Activated T-cell treated with anti-CD3 and anti-CD28 coated beads, Interleukin-2, amount 50 U/mL, for 72 hours (primary cell): ENCODE data around the gene ATXN7. TPM values are rescaled to one million over a fixed set of nuclear protein-coding genes. Genes with fewer than 3 reads are reported as not detected.
A peak's percentile ranks its signal among the peaks of the same experiment; 100 is the strongest.

Experiments used
- ATAC-seq, 2 donors: fragments of 150-1000 bp; cut with Tn5 transposase; replicated peaks in 1 of 2; 2 replicates each; pipeline ENCODE4 v1.10.0; 2021; ENCODE audit warnings: moderate library complexity in 2 of 2, mild to moderate bottlenecking in 1 of 2
- DNase-seq, 2 donors: peaks; one replicate each; pipeline ENCODE4 v3.0.0; 2021 to 2022; ENCODE audit warnings: mixed read lengths in 1 of 2
- H3K27ac Mint-ChIP-seq: one replicate; pipeline ENCODE4 v1.8.0; 2022; ENCODE audit warnings: mild to moderate bottlenecking, moderate library complexity, mixed read lengths
- H3K27me3 Mint-ChIP-seq: one replicate; pipeline ENCODE4 v1.8.0; 2022; ENCODE audit warnings: low read depth, mixed read lengths
- H3K36me3 Mint-ChIP-seq, 2 donors: one replicate each; pipeline ENCODE4 v1.8.0; 2022; ENCODE audit warnings: mixed read lengths in 2 of 2, mild to moderate bottlenecking in 1 of 2; ENCODE audit not compliant: insufficient read depth in 2 of 2
- H3K4me1 Mint-ChIP-seq: one replicate; pipeline ENCODE4 v1.8.0; 2022; ENCODE audit warnings: low read depth, mixed read lengths
- H3K4me3 Mint-ChIP-seq, 2 donors: one replicate each; pipeline ENCODE4 v1.8.0; 2022; ENCODE audit warnings: mild to moderate bottlenecking in 2 of 2, mixed read lengths in 2 of 2, moderate library complexity in 2 of 2
- H3K9me3 Mint-ChIP-seq, 2 donors: one replicate each; pipeline ENCODE4 v1.8.0; 2022; ENCODE audit warnings: mixed read lengths in 2 of 2
- total RNA-seq, 2 donors: library from RNA; stranded (reverse); gene quantifications; one replicate each; pipeline ENCODE4 v1.2.3, GENCODE V29; 2022

Gene ATXN7
- total RNA-seq, 2 donors from 2014 or later, result 49.9 to 51.3 TPM

DNA sequence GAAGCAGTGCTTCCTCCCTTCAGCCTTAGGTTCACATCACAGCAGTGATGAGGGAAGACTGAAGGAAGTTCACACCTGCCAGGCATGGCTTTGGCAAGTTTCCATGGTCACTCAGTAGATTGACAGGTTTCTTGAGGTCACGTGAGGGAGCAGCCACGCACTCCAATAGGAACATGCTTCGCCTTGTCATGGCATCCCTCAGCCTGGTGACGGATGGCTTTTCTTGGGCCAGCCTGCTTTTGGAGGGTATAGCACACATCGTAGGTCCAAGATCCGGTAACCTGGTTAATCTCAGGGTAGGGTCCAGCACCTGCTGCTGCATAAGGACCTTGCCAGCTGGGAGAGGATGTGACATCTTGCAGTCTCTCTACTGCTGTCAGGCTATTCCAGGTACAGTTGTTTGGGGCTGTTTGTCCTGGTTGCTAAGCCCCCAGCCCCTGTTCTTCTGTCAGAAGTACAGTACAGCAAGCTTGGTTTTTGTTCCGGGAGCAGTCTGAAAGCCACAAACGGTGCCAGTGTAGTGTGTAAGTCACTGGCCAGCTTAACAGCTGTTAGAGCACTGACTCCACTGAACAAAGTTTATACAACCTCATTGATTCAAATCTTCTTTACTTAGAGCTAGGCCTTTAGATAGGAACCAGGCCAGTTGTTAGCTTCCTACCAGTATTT, 117.3 kb downstream of the ATXN7 start:
- Mint-ChIP-seq H3K9me3 (no peaks in the 10 kb centered on the region), H3K4me3 (no peak overlapping the region), H3K27ac (peak overlapping the region; percentile 43), H3K36me3 (peaks cover 15 to 38% of the 10 kb centered on the region in 2 donors), H3K27me3 (no peaks in the 10 kb centered on the region), H3K4me1 (peaks cover 79% of the 10 kb centered on the region)
- no peak for DNase-seq
- peak in 1 of 2 donors; percentile 7 for ATAC-seq

DNA sequence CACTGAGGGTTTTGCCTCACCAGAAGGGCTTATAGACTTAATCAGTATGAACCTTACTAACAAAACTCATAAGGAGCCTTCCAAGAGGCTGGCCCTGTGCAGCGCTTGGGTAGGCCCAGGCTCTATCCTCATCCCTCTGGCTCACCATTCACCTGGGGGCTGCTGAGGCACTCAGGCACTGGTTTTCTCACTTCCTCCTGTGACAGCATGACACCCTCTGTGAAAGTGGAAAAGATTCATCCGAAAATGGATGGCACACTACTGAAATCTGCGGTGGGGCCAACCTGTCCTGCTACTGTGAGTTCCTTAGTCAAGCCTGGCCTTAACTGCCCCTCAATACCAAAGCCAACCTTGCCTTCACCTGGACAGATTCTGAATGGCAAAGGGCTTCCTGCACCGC, 118.3 kb downstream of the ATXN7 start:
- Mint-ChIP-seq H3K27ac (peak overlapping the region; percentile 84), H3K4me3 (no peak overlapping the region), H3K36me3 (peaks cover 15 to 38% of the 10 kb centered on the region in 2 donors), H3K4me1 (peaks cover 69% of the 10 kb centered on the region), H3K27me3 (no peaks in the 10 kb centered on the region), H3K9me3 (no peaks in the 10 kb centered on the region)
- no peak for DNase-seq
- ATAC-seq, result no peak

DNA sequence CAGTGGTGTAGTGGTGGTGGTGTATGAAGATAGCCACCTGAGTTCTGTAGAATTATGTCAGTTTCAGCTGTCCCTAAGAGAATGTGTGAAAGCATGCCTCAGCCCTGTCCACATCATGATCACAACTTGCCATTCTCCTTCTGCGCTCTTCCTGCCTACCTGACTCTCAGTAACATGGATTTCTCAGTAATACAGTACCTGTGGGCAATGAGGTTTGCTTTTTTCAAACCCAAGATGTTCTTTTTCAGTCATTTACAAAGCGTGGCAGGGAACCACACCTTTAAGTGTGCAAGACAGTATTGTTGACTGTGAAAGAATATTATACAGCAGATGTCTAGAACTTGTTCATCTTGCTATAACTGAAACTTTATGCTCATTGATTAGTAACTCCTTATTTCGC, 120.7 kb downstream of the ATXN7 start:
- H3K4me1 Mint-ChIP-seq, result peaks cover 45% of the 10 kb centered on the region
- H3K36me3 Mint-ChIP-seq, result peaks cover 17 to 39% of the 10 kb centered on the region in 2 donors
- no peak for DNase-seq
- H3K27ac Mint-ChIP-seq, result peak overlapping the region; percentile 55
- no peak overlapping the region for H3K4me3 Mint-ChIP-seq
- no peaks in the 10 kb centered on the region for H3K27me3 Mint-ChIP-seq
- peak; percentile 55 to 58 for ATAC-seq
- no peaks in the 10 kb centered on the region for H3K9me3 Mint-ChIP-seq

DNA sequence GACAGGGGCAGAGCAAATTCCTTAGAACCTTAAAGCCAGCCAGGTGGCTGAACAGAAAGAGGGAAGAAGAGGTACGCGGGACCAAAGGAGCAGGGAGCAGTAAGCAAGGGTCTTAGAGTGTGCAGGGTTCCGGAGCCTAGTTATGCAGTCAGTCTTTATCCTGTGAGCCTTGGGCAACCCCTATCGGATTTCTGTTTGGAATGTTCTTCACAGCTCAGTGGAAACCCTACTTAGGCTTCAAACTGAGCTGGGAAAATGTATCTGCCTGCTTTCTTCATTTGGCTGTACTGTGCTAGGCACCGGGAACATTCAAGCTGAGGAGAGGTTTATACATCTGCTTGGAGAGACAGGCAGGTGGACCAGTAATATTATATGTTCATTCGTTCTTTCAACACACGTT, 122.5 kb downstream of the ATXN7 start:
- H3K36me3 Mint-ChIP-seq, result peaks cover 16 to 30% of the 10 kb centered on the region in 2 donors
- H3K4me3 Mint-ChIP-seq, result no peak overlapping the region
- ATAC-seq (no peak), DNase-seq (no peak)
- H3K27ac Mint-ChIP-seq, result peak overlapping the region; percentile 40
- no peaks in the 10 kb centered on the region for H3K27me3 Mint-ChIP-seq
- peaks cover 29% of the 10 kb centered on the region for H3K4me1 Mint-ChIP-seq
- no peaks in the 10 kb centered on the region for H3K9me3 Mint-ChIP-seq

DNA sequence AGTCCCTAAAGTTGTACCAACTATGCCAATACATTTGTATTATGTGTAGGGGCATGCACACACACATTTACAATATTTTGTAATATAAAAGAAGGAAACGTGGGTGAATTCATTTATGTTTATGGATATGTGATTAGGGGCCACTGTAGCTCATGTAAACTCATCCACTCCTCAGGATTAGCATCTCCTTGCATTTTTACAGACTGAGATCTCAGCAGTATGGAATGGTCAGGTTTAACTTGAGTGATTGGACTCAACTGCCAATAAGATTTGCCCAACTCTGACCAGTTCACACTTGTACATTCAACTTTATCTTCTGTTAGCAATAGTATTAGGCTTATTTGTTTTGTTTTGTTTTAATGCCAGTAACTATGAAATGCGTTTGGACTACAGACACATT, 123.2 kb downstream of the ATXN7 start:
- no peaks in the 10 kb centered on the region for H3K27me3 Mint-ChIP-seq
- peaks cover 16 to 29% of the 10 kb centered on the region in 2 donors for H3K36me3 Mint-ChIP-seq
- peaks cover 29% of the 10 kb centered on the region for H3K4me1 Mint-ChIP-seq
- H3K27ac Mint-ChIP-seq, result peak overlapping the region; percentile 40
- no peak overlapping the region for H3K4me3 Mint-ChIP-seq
- ATAC-seq (no peak), DNase-seq (no peak)
- no peaks in the 10 kb centered on the region for H3K9me3 Mint-ChIP-seq

DNA sequence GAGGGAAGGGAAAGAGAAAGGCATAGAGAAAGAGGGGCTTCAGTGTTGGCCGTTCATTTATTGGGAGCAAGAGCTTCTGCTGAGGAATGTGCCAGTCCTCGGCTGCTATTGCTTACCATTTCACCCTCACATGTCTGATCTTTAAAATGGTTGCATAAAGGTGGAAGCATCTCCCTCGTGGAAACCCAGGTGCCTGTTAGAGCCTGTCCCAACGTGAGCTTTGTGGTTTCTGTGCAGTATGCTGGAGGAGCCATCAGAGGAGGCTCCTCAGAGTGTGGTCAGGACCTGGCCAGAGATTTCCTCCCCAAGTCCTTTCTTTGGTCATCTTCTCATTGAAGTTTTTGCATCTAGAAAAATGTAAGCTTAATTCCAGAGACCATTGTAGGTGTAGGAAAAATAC, 125.3 kb downstream of the ATXN7 start:
- no peak for DNase-seq
- H3K36me3 Mint-ChIP-seq, result peaks cover 13 to 21% of the 10 kb centered on the region in 2 donors
- no peaks in the 10 kb centered on the region for H3K27me3 Mint-ChIP-seq
- H3K27ac Mint-ChIP-seq, result peak overlapping the region; percentile 10
- no peaks in the 10 kb centered on the region for H3K9me3 Mint-ChIP-seq
- peaks cover 22% of the 10 kb centered on the region for H3K4me1 Mint-ChIP-seq
- ATAC-seq, result no peak
- H3K4me3 Mint-ChIP-seq, result no peak overlapping the region

DNA sequence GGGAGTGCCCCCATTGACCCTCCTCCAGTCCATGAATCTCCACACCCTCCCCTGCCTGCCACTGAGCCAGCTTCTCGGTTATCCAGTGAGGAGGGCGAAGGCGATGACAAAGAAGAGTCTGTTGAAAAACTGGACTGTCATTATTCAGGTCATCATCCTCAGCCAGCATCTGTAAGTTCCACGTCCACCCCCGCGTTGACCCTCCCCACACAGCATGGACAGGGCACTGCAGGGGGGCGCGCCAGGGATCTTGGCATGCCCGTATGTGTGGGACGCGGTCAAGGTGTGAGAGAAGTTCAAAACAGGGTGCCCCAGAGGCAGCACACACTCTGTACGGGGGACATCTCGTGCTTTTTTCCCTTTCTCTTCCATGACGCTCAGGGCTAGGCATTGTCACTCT, 126.5 kb downstream of the ATXN7 start:
- ATAC-seq, result no peak
- H3K27ac Mint-ChIP-seq, result peak overlapping the region; percentile 80
- H3K4me1 Mint-ChIP-seq, result peaks cover 22% of the 10 kb centered on the region
- H3K9me3 Mint-ChIP-seq, result no peaks in the 10 kb centered on the region
- no peaks in the 10 kb centered on the region for H3K27me3 Mint-ChIP-seq
- no peak overlapping the region for H3K4me3 Mint-ChIP-seq
- H3K36me3 Mint-ChIP-seq, result peaks cover 9 to 17% of the 10 kb centered on the region in 2 donors
- DNase-seq, result no peak

DNA sequence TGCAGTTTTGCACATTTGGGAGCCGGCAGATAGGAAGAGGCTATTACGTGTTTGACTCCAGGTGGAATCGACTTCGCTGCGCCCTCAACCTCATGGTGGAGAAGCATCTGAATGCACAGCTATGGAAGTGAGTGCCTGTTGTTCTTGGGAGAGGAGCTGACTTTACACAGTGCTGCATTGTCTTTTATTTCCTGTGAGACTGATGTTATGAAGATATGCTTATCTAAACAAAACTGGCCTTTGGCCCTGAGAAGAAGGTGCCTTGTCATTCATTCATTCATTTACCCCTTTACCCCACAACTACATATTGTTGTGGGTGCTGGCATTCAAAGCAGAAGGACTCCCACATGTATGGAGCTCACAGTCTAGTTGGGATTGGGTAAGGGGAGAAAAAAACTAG, 127.1 kb downstream of the ATXN7 start:
- peak overlapping the region; percentile 80 for H3K27ac Mint-ChIP-seq
- no peak for ATAC-seq
- H3K36me3 Mint-ChIP-seq, result peaks cover 11 to 16% of the 10 kb centered on the region in 2 donors
- DNase-seq, result no peak
- H3K4me1 Mint-ChIP-seq, result peaks cover 20% of the 10 kb centered on the region
- H3K27me3 Mint-ChIP-seq, result no peaks in the 10 kb centered on the region
- H3K4me3 Mint-ChIP-seq, result no peak overlapping the region
- no peaks in the 10 kb centered on the region for H3K9me3 Mint-ChIP-seq

DNA sequence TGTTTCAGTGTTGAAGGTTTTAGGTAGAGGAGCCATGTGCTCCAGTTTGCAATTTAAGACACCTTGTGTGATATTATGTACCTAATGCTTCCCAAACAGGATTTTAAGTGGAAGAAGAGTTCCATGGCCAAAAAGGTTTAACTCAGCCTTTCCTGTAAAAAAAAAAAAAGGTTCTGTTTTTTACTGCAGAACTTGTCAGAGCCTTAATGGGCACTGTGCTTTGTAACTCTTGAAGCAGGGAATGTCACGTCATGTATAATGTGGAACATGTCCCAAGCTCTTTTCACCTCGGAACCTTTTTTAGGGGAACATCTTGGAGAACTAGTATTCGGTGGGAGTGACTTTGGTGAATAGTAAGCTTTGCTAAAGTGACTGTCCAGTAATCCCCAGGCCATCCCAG, 128.0 kb downstream of the ATXN7 start:
- Mint-ChIP-seq H3K4me3 (no peak overlapping the region), H3K27me3 (no peaks in the 10 kb centered on the region), H3K36me3 (peaks cover 15 to 24% of the 10 kb centered on the region in 2 donors), H3K27ac (peak overlapping the region; percentile 80), H3K4me1 (peaks cover 20% of the 10 kb centered on the region), H3K9me3 (no peaks in the 10 kb centered on the region)
- ATAC-seq, result no peak
- no peak for DNase-seq

DNA sequence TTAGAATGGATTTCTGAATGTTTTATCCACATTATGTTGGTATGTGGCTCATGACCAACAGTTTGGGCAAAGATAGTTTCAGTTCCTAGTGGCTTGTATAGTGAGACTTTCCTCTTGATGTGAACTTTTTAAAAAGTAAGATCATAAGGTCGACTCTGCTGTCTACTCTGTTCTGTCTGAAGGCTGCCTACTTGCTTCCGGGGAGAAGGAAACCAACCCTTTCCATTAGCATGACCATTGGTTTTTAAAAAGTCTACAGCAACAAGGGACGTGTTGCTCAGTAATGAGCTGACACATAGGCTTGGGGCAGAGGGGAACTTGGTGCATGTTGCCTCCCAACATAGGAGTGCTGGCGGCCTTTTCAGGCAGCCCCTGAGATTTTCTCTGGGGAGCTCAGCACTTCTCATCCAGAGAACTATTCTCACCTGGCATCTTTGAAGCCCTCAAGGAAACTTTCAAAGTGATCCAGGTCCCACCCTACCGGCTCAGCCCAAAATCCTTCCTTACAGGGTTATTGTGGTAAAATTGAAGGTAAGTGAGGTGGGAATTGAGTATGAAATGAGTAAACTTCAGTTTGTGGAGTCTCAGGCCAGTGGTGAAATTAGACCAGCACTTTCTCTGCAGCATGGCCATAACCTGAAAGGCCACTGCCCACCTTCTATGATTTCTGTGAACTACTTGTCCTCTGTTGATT, 129.0 kb downstream of the ATXN7 start:
- Mint-ChIP-seq H3K9me3 (no peaks in the 10 kb centered on the region), H3K4me1 (peaks cover 20% of the 10 kb centered on the region), H3K27ac (no peak overlapping the region), H3K4me3 (no peak overlapping the region), H3K36me3 (peaks cover 17 to 28% of the 10 kb centered on the region in 2 donors), H3K27me3 (no peaks in the 10 kb centered on the region)
- DNase-seq (no peak), ATAC-seq (no peak)

DNA sequence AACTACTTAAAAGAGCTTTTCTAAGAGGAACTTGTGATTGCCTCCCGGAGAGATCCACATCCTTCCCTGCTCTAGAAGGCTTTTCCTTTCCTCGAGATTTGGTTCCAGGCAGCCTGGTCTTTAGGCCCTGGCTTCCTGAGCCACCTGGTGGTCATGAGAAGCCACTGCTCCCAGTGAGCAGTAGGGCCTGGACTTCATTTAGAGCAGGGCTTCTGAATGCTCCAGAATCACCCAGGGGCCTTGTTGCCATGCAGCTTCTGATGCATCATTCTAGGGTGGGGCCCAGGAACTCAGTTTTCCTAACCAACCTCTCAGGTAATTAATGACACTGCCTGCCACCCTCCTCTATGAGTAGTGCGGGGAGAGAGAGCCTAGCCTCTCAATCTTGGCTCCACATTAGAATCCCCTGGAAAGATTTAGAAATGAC, 130.0 kb downstream of the ATXN7 start:
- H3K4me3 Mint-ChIP-seq, result no peak overlapping the region
- peak; percentile 76 to 86 for ATAC-seq
- peaks cover 20% of the 10 kb centered on the region for H3K4me1 Mint-ChIP-seq
- peak; percentile 42 to 49 for DNase-seq
- peak overlapping the region; percentile 66 for H3K27ac Mint-ChIP-seq
- peaks cover 15 to 26% of the 10 kb centered on the region in 2 donors for H3K36me3 Mint-ChIP-seq
- H3K9me3 Mint-ChIP-seq, result no peaks in the 10 kb centered on the region
- H3K27me3 Mint-ChIP-seq, result no peaks in the 10 kb centered on the region

DNA sequence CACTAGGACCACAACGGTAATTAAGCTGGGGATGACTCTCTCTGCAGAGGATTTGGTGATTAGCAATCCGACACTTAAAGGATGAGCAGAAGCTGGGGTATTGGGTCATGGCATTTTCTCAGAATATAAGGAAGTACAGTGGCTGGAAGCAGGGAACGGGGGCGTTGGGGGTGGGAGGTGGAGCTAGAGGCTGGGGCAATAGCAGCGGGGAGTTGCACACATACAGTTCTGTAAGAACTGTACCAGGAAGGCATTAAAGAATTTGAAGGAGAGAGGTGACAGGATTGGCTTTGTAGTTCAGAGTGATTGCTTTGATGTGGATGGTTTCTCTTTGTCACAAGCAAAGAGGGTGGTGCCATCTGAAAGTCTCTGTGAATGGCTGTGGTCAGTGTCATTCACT, 131.4 kb downstream of the ATXN7 start:
- Mint-ChIP-seq H3K27ac (peak overlapping the region; percentile 79), H3K27me3 (no peaks in the 10 kb centered on the region), H3K4me1 (peaks cover 20% of the 10 kb centered on the region), H3K9me3 (no peaks in the 10 kb centered on the region), H3K4me3 (no peak overlapping the region), H3K36me3 (peaks cover 18 to 29% of the 10 kb centered on the region in 2 donors)
- ATAC-seq, result no peak
- DNase-seq, result no peak

DNA sequence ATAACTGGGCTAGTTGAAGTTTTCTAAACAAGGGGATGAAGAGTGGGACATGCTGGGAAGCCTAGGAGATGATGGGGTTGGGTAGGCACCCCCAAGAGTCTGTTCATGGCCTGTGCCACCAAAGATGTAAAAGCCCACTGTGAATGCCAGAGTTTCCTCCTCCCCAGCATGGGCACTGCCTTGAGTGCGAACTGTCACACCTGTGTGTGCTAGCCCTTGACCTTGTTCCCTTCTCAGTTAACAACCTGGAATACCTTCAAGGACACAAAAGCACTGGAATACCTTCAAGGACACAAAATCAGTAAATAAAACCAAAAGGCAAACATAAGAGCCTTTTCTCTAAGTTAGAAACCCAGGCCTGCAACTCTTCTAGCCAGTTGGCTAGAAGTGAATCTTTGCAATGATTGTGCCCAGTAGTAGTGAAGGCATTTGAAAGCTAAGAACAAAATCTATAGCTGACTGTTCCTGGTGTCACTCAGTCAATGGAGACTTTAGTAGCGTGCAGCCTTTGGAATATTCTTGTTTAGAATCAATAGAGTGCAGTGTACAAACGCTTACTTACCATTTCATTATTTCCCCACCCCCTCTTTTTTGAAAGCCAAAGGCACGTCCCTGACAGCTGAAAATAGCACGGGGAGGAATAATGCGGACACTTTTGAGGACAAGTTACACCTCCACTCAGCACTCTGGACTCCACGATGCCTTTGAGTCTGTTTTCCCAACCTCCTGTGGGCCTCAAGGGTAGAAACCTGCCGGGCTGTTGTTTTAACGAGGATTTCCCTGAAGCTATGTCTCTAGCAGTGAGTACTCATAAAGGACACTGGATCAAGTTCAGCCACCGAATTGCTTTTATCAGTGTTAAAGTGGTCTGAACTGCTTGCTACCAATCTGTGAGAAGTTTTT, 135.4 kb downstream of the ATXN7 start:
- peak overlapping the region; percentile 58 for H3K27ac Mint-ChIP-seq
- H3K36me3 Mint-ChIP-seq, result peaks cover 13 to 33% of the 10 kb centered on the region in 2 donors
- H3K4me1 Mint-ChIP-seq, result peaks cover 10% of the 10 kb centered on the region

More for the DNA sequence above, 135.4 kb downstream of the ATXN7 start:
- DNase-seq, result no peak
- ATAC-seq, result no peak
- Mint-ChIP-seq H3K4me3 (no peak overlapping the region), H3K9me3 (no peaks in the 10 kb centered on the region), H3K27me3 (no peaks in the 10 kb centered on the region)
